SK-N-MC (cell line): ENCODE results near the gene ARHGAP18.

ENCODE experiments used
- EZH2 ChIP-seq: fragments of 200-600 bp; sonication (generic); IDR thresholded peaks from one replicate; pipeline ENCODE4 v1.6.1; 2017; ENCODE audit warnings: antibody characterized with exemption
- POLR2AphosphoS5 ChIP-seq: IDR thresholded peaks from 2 replicates; pipeline ENCODE4 v1.6.1; 2012; ENCODE audit warnings: mild to moderate bottlenecking, low read depth, low read length, borderline replicate concordance

- TF ChIP-seq EZH2, result no peak
- TF ChIP-seq POLR2AphosphoS5, result peak; percentile 43; the same call in 1 of the 2 replicates
These were observed 39.8 kb upstream of the ARHGAP18 start for GRCh38 chr6:129749749-129750120.
